HG03457 (cell line): ENCODE data around the gene DNAH17.

Source experiments
- ATAC-seq: cut with Tn5 transposase; IDR thresholded peaks from one replicate; pipeline ENCODE4 v1.9.1; 2021; ENCODE audit warnings: moderate number of reproducible peaks; ENCODE audit not compliant: unreplicated experiment

DNAH17 gene

GRCh38 chr17:78550464-78550863 lies 26.7 kb downstream of the DNAH17 start:
- ATAC-seq = no peak

GRCh38 chr17:78548725-78549124 lies 28.5 kb downstream of the DNAH17 start:
- no peak for ATAC-seq

GRCh38 chr17:78547035-78547434 lies 30.2 kb downstream of the DNAH17 start:
- no peak for ATAC-seq

GRCh38 chr17:78546476-78546875 lies 30.7 kb downstream of the DNAH17 start:
- no peak for ATAC-seq

GRCh38 chr17:78544881-78545755 lies 32.1 kb downstream of the DNAH17 start:
- no peak for ATAC-seq

- ATAC-seq = no peak
Observed at GRCh38 chr17:78541488-78542206, 35.5 kb downstream of the DNAH17 start.

GRCh38 chr17:78539781-78540180 lies 37.4 kb downstream of the DNAH17 start:
- ATAC-seq = no peak

GRCh38 chr17:78538033-78538776 lies 39.0 kb downstream of the DNAH17 start:
- ATAC-seq = no peak

- ATAC-seq = no peak
Observed at GRCh38 chr17:78537217-78537860, 39.9 kb downstream of the DNAH17 start.

GRCh38 chr17:78535273-78536197 lies 41.7 kb downstream of the DNAH17 start:
- no peak for ATAC-seq

GRCh38 chr17:78534492-78535272 lies 42.5 kb downstream of the DNAH17 start:
- ATAC-seq = no peak

- ATAC-seq = no peak
Observed at GRCh38 chr17:78532922-78533640, 44.1 kb downstream of the DNAH17 start.

GRCh38 chr17:78532311-78532710 lies 44.9 kb downstream of the DNAH17 start:
- no peak for ATAC-seq

- no peak for ATAC-seq
Observed at GRCh38 chr17:78530675-78531074, 46.5 kb downstream of the DNAH17 start.

- ATAC-seq = no peak
Observed at GRCh38 chr17:78529871-78530670, 47.1 kb downstream of the DNAH17 start.

GRCh38 chr17:78529251-78529650 lies 47.9 kb downstream of the DNAH17 start:
- no peak for ATAC-seq

GRCh38 chr17:78528541-78528940 lies 48.7 kb downstream of the DNAH17 start:
- ATAC-seq = no peak

GRCh38 chr17:78527345-78527744 lies 49.9 kb downstream of the DNAH17 start:
- no peak for ATAC-seq
